Kidney epithelial cell (primary cell): ENCODE data around the gene ZFAND2B. TPM values are rescaled to one million over a fixed set of nuclear protein-coding genes. Genes with fewer than 3 reads are reported as not detected.

Experiments used
- DNase-seq: peaks from one replicate; pipeline ENCODE4 v3.0.0-alpha.2; 2010; ENCODE audit warnings: low read depth
- H3K27me3 ChIP-seq: 2 replicates; pipeline ENCODE4 v1.6.0; 2011; ENCODE audit warnings: low read length; ENCODE audit not compliant: control insufficient read depth, insufficient read depth
- H3K36me3 ChIP-seq: 2 replicates; pipeline ENCODE4 v1.5.1; 2011; ENCODE audit warnings: low read length; ENCODE audit not compliant: control insufficient read depth, insufficient read depth
- H3K4me3 ChIP-seq: 2 replicates; pipeline ENCODE4 v1.5.1; 2011; ENCODE audit warnings: low read depth, mild to moderate bottlenecking, control low read depth, low read length
- total RNA-seq: library from RNA; depleted of rRNA; stranded (reverse); fragments of >200 nt; gene quantifications from 2 replicates; pipeline ENCODE4 v1.2.3, GENCODE V29; 2015
- TF ChIP-seq, protein P1 (sequence below): IDR thresholded peaks from 2 replicates; pipeline ENCODE4 v1.5.1; 2011; ENCODE audit warnings: mild to moderate bottlenecking, moderate library complexity, low read length, control low read depth, inconsistent platforms; ENCODE audit not compliant: insufficient read depth, poor library complexity, severe bottlenecking

The ZFAND2B gene
- total RNA-seq, 1 donor from 2014 or later, result 44.3 TPM

DNA sequence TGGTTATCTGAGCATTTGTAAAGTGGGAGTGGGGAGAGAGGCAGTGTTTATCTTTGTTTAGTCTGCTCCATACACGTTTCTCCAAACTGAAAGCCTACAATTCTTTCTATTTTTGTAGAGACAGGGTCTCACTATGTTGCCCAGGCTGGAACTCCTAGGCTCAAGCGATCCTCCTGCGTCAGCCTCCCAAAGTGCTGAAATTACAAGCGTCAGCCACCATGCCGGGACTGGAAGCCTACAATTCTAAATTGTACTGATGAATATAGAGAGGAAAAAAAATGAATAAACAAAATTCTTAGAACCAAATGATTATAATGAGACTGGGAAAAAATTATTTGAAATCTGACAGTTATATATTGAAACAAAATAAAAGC lies 1.4 kb upstream of the ZFAND2B start:
- TF ChIP-seq, protein P1, sequence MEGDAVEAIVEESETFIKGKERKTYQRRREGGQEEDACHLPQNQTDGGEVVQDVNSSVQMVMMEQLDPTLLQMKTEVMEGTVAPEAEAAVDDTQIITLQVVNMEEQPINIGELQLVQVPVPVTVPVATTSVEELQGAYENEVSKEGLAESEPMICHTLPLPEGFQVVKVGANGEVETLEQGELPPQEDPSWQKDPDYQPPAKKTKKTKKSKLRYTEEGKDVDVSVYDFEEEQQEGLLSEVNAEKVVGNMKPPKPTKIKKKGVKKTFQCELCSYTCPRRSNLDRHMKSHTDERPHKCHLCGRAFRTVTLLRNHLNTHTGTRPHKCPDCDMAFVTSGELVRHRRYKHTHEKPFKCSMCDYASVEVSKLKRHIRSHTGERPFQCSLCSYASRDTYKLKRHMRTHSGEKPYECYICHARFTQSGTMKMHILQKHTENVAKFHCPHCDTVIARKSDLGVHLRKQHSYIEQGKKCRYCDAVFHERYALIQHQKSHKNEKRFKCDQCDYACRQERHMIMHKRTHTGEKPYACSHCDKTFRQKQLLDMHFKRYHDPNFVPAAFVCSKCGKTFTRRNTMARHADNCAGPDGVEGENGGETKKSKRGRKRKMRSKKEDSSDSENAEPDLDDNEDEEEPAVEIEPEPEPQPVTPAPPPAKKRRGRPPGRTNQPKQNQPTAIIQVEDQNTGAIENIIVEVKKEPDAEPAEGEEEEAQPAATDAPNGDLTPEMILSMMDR, result no peak
- no peaks in the 10 kb centered on the region for H3K27me3 ChIP-seq
- DNase-seq, result no peak
- H3K36me3 ChIP-seq, result peaks cover 1% of the 10 kb centered on the region
- H3K4me3 ChIP-seq, result no peak overlapping the region

DNA sequence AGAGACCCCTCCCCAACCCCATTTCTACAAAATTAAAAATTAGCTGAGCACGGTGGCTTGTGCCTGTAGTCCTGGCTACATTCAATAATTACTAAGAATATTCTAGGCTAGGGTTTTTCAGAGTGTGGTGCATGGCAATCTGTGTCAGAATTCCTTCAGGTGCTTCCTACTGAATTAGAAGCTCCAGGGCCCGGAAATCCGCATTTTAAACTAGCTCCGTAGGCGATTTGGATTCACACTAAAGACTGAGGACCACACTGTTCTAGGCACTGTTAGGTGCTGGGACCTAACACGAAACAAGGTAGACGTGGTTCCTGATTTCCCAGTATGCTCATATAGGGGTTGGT lies 628 bp upstream of the ZFAND2B start:
- TF ChIP-seq, protein P1, result no peak
- DNase-seq, result no peak
- Histone ChIP-seq H3K27me3 (no peaks in the 10 kb centered on the region), H3K4me3 (peak overlapping the region; percentile 81), H3K36me3 (peaks cover 3% of the 10 kb centered on the region)

DNA sequence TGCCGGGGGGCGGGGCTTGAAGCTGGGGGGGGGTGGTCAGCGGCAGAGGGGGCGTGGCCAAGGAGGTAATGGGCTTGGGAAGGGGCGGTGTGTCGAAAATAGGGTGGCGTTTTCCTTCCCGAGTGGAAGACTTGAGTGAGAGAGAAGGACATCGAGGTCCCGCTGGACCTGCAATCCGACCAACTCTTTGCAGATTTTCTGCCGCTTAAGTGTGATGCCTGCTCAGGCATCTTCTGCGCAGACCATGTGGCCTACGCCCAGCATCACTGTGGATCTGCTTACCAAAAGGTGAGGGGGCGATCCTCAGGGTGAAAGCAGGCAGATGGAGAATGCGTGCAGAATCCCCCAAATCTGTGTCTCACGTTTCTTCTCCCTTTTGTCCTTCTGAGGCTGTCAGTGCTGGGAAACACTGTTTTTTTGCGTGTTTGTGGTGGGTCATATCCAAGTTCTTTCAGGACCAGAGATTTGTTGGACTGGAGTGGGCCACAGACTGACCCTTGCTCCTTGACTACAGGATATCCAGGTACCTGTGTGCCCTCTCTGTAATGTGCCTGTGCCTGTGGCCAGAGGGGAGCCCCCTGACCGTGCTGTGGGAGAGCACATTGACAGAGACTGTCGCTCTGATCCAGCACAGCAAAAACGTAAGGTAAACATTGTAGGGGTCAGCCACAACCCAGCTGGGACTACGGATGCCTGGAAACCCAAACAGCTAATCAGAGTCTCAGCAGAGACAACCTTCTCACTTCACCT lies 727 bp downstream of the ZFAND2B start:
- DNase-seq, result no peak
- Histone ChIP-seq H3K4me3 (peak overlapping the region; percentile 81), H3K27me3 (no peaks in the 10 kb centered on the region), H3K36me3 (peaks cover 5% of the 10 kb centered on the region)
- TF ChIP-seq, protein P1, result no peak

DNA sequence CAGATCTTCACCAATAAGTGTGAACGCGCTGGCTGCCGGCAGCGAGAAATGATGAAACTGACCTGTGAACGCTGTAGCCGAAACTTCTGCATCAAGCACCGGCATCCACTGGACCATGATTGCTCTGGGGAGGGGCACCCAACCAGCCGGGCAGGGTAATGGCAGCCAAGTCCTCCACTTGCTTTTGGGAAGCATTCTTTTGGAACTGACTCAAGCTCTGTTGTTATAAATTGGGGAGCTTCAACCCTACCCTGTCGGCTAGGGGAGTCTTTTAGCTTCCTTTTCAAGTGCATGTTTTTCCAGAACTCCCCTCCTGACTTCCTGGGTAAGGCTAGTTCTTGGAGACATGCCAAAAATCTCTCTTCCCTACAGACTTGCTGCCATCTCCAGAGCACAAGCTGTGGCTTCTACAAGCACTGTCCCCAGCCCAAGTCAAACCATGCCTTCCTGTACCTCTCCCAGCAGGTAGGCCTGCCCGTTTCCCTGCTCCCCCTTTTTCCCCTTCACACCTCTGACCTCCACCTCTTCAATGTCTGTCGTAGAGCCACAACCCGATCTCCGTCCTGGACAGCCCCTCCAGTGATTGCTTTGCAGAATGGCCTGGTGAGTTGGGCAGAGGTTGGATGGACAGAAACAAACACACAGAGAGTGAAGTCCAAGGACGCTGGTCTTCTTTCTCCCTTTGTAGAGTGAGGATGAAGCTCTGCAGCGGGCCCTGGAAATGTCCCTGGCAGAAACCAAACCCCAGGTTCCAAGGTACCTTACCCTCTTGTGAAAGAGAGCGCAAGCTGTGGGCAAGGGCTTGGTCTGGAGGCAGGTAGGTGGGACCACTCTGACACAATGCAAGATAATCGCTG lies 1.5 kb downstream of the ZFAND2B start:
- DNase-seq, result no peak
- H3K4me3 ChIP-seq, result no peak overlapping the region
- peaks cover 5% of the 10 kb centered on the region for H3K36me3 ChIP-seq
- TF ChIP-seq, protein P1, result no peak
- no peaks in the 10 kb centered on the region for H3K27me3 ChIP-seq

DNA sequence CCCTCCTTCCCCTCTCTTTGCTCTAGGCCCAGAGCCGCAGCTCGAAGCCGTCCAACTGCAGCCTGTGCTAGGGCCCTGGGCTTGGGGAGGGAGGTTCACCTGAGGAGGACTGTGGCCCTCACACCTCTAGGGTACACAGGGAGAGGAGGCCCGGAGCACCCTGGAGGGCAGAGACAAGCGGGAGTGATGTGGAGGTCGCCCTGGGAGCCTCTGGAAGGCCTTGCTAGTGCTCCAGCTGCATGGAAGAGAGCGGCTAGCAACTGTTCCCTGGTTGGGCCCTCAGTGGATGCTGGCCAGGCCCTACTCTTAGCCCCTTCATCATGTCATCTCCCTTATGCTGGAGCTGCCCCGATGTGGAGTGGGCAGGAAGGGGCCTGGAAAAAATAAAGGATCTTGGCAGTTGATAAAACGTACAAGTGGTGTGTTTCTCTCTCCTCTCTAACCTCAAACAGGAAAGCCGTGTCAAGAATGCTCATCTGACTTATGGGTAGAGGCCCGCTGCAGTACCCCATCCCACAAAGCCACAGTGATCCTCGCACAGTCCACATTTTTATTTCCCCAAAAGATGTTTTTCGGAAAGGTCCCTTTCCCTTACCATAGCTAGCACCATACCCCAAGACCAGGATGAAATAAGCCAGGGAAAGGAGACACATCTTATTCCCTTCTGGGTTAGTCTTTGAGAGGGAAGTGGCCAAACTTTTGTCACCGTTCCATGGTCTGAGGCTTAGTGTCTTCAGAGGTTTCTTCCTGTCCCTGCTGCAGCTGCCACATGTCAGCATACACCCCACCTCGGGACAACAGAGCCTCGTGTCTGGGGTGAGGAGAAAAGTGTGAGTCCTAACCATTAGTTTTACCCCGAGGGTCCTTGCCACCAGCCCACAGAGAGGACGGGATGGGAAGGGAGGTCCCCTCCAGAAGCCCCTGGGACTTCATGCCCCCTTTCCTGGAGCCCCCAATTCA lies 2.9 kb downstream of the ZFAND2B start:
- TF ChIP-seq, protein P1, result no peak
- Histone ChIP-seq H3K36me3 (peaks cover 6% of the 10 kb centered on the region), H3K4me3 (no peak overlapping the region)

More for the DNA sequence above, 2.9 kb downstream of the ZFAND2B start:
- no peak for DNase-seq
- H3K27me3 ChIP-seq, result no peaks in the 10 kb centered on the region
